SK-N-MC (cell line): ENCODE measurements around the gene CHN2.

Experiments used
- EZH2 ChIP-seq: fragments of 200-600 bp; sonication (generic); IDR thresholded peaks from one replicate; pipeline ENCODE4 v1.6.1; 2017; ENCODE audit warnings: antibody characterized with exemption
- FOXP2 ChIP-seq: optimal IDR thresholded peaks from 2 replicates; pipeline ENCODE3; 2011; ENCODE audit warnings: mild to moderate bottlenecking, moderate library complexity; ENCODE audit not compliant: insufficient read depth; ENCODE audit errors: extremely low read length, control extremely low read depth

DNA sequence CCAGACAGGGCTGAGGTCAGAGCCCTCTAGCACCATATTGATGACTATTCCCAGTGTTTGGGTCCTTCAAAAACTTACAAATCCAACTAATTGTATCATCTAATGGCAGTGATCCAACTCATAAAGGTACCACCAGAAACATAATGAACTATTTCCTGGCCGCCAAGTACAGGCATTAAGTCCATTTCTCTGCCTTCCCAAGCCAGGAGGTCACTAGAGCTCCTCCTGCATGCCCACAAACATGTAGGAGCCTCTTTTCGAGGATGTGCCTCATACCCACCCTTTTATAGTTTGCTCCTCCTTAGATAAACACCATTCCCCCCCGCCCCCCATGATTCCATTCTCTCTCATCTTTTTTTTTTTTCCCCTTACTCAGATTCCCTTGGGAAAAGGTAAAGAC, 91.3 kb downstream of the CHN2 start:
- TF ChIP-seq FOXP2 = no peak
- no peak for TF ChIP-seq EZH2
